RPMI7951 (cell line): ENCODE results near the gene NDRG2. TPM values are rescaled to one million over a fixed set of nuclear protein-coding genes. Genes with fewer than 3 reads are reported as not detected.
A peak's percentile ranks its signal among the peaks of the same experiment; 100 is the strongest.

ENCODE experiments used
- DNase-seq: peaks from one replicate; pipeline ENCODE4 v3.0.0-alpha.2; 2012; ENCODE audit warnings: low read depth
- total RNA-seq: library from RNA; depleted of rRNA; stranded (reverse); fragments of >200 nt; shearing (Covaris generic); gene quantifications from 2 replicates; pipeline ENCODE4 v1.2.3, GENCODE V29; 2014

Gene NDRG2
- total RNA-seq, 1 experiment from 2014 or later = 0.96 TPM

GRCh38 chr14:21056520-21057163, 31.8 kb upstream of the NDRG2 start:
- peak; percentile 66 for DNase-seq

- DNase-seq = no peak
Measured at GRCh38 chr14:21055432-21056117, 30.7 kb upstream of the NDRG2 start.

- DNase-seq = no peak
Measured at GRCh38 chr14:21054768-21055145, 29.9 kb upstream of the NDRG2 start.

- DNase-seq = no peak
Measured at GRCh38 chr14:21054123-21054767, 29.4 kb upstream of the NDRG2 start.

GRCh38 chr14:21053184-21054122, 28.6 kb upstream of the NDRG2 start:
- no peak for DNase-seq

- no peak for DNase-seq
Measured at GRCh38 chr14:21050597-21050996, 25.7 kb upstream of the NDRG2 start.

- peak; percentile 36 for DNase-seq
Measured at GRCh38 chr14:21049271-21049673, 24.4 kb upstream of the NDRG2 start.

GRCh38 chr14:21048638-21049037, 23.8 kb upstream of the NDRG2 start:
- DNase-seq = no peak

- no peak for DNase-seq
Measured at GRCh38 chr14:21047378-21047781, 22.5 kb upstream of the NDRG2 start.

- DNase-seq = peak; percentile 25
Measured at GRCh38 chr14:21043974-21044618, 19.2 kb upstream of the NDRG2 start.

- no peak for DNase-seq
Measured at GRCh38 chr14:21043387-21043973, 18.6 kb upstream of the NDRG2 start.

- peak; percentile 25 for DNase-seq
Measured at GRCh38 chr14:21042918-21043317, 18.1 kb upstream of the NDRG2 start.

GRCh38 chr14:21041676-21042433, 17.0 kb upstream of the NDRG2 start, which contains the start of gene RNASE7:
Gene RNASE7, plus strand, starts transcription at chr14:21042362. Its CDS starts 631 bp downstream, at chr14:21042993.
- DNase-seq = peak; percentile 79

GRCh38 chr14:21040941-21041340, 16.1 kb upstream of the NDRG2 start:
- peak; percentile 10 for DNase-seq

- no peak for DNase-seq
Measured at GRCh38 chr14:21040370-21040925, 15.6 kb upstream of the NDRG2 start.

GRCh38 chr14:21039585-21040369, 14.9 kb upstream of the NDRG2 start:
- DNase-seq = peak; percentile 53

- peak; percentile 47 for DNase-seq
Measured at GRCh38 chr14:21038441-21039422, 13.9 kb upstream of the NDRG2 start.

GRCh38 chr14:21037156-21037555, 12.3 kb upstream of the NDRG2 start:
- DNase-seq = no peak
